ENCODE data around the gene MYH11.
"Not testable (repeated sequence)": the region's sequence is repeated elsewhere in the genome, so short reads cannot be mapped to it uniquely, and the experiment has no call there.

DNA sequence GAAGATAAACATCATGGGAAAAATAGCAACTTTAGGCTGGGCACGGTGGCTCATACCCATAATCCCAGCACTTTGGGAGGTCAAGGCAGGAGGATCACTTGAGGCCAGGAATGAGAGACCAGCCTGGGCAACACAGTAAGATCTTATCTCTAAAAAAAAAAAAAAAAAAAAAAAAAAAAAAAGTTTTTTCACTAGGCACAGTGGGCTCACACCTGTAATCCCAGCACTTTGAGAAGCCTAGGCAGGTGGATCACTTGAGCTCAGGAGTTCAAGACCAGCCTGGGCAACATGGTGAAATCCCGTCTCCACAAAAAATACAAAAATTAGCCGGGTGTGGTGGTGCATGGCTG is 44.5 kb downstream of the MYH11 start:
- TF ChIP-seq EZH2 (IDR thresholded peaks at IDR 0.05; ENCODE audit: low read length), result not testable (repeated sequence)
- TF ChIP-seq, protein P1, sequence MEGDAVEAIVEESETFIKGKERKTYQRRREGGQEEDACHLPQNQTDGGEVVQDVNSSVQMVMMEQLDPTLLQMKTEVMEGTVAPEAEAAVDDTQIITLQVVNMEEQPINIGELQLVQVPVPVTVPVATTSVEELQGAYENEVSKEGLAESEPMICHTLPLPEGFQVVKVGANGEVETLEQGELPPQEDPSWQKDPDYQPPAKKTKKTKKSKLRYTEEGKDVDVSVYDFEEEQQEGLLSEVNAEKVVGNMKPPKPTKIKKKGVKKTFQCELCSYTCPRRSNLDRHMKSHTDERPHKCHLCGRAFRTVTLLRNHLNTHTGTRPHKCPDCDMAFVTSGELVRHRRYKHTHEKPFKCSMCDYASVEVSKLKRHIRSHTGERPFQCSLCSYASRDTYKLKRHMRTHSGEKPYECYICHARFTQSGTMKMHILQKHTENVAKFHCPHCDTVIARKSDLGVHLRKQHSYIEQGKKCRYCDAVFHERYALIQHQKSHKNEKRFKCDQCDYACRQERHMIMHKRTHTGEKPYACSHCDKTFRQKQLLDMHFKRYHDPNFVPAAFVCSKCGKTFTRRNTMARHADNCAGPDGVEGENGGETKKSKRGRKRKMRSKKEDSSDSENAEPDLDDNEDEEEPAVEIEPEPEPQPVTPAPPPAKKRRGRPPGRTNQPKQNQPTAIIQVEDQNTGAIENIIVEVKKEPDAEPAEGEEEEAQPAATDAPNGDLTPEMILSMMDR (optimal IDR thresholded peaks at IDR 0.05 in 1 of 3, IDR thresholded peaks at IDR 0.05 in 1 of 3, conservative IDR thresholded peaks at IDR 0.05 in 1 of 3; ENCODE audit: extremely low read depth in 1 of 3, insufficient read depth in 2 of 3, low read length in 3 of 3), result not testable (repeated sequence)
